Heart left ventricle (tissue), 16 donors: ENCODE results near the gene HRH2. TPM values are rescaled to one million over a fixed set of nuclear protein-coding genes. Genes with fewer than 3 reads are reported as not detected.

Experiments
- ATAC-seq, 4 donors: fragments of 200-7000 bp; cut with Tn5 transposase; one replicate each; pipeline ENCODE4 v1.9.1; 2020 to 2022; ENCODE audit warnings: moderate library complexity in 4 of 4, mild to moderate bottlenecking in 3 of 4, moderate number of reproducible peaks in 1 of 4
- DNase-seq, 5 donors: peaks; one replicate each; pipeline ENCODE4 v3.0.0-alpha.2; 2020
- H3K27ac ChIP-seq, 12 donors: fragments of 200-600 bp; sonication (generic) in 4 of 12; one replicate each; pipeline versions ENCODE4 v1.5.0 to v1.8.0; 2016 to 2022; ENCODE audit warnings: mild to moderate bottlenecking in 2 of 12
- H3K27me3 ChIP-seq, 9 donors: fragments of 200-600 bp; sonication (generic) in 2 of 9; one replicate each; pipeline versions ENCODE4 v1.5.1 to v1.8.0; 2016 to 2022; ENCODE audit warnings: mild to moderate bottlenecking in 3 of 9
- H3K36me3 ChIP-seq, 9 donors: fragments of 200-600 bp; sonication (generic) in 2 of 9; one replicate each; pipeline versions ENCODE4 v1.5.0 to v1.8.0; 2018 to 2022; ENCODE audit warnings: mild to moderate bottlenecking in 2 of 9
- H3K4me1 ChIP-seq, 12 donors: fragments of 200-600 bp; sonication (generic) in 4 of 12; one replicate each; pipeline versions ENCODE4 v1.5.0 to v1.8.0; 2016 to 2022; ENCODE audit warnings: mild to moderate bottlenecking in 3 of 12
- H3K4me3 ChIP-seq, 12 donors: fragments of 200-600 bp; sonication (generic) in 4 of 12; one replicate each; pipeline versions ENCODE4 v1.5.0 to v1.8.0; 2017 to 2022; ENCODE audit warnings: mild to moderate bottlenecking in 9 of 12, moderate library complexity in 4 of 12
- H3K9me3 ChIP-seq, 12 donors: fragments of 200-600 bp; sonication (generic) in 4 of 12; one replicate each; pipeline versions ENCODE4 v1.5.0 to v1.8.0; 2016 to 2022; ENCODE audit warnings: mild to moderate bottlenecking in 1 of 12
- CTCF ChIP-seq, 12 donors: fragments of 200-600 bp; sonication (generic) in 4 of 12; IDR thresholded peaks; one replicate each; pipeline versions ENCODE4 v1.5.0 to v1.8.0; 2018 to 2022; ENCODE audit warnings: antibody characterized with exemption in 12 of 12, mild to moderate bottlenecking in 5 of 12
- POLR2A ChIP-seq, 2 donors: fragments of 450-650 bp; IDR thresholded peaks; one replicate each; pipeline ENCODE4 v1.6.1; 2017; ENCODE audit warnings: antibody characterized with exemption in 2 of 2, mild to moderate bottlenecking in 2 of 2, moderate library complexity in 2 of 2
- WGBS, 4 donors: extraction: QIAGEN DNeasy Blood & Tissue Kit in 2 of 4; methylation state at CpG; one replicate each; pipeline versions ENCODE4 v1.1.5 to v1.1.7; 2013 to 2018; 5-methylcytosine and 5-hydroxymethylcytosine counted together
- intact Hi-C, 10 donors: fragments of 100-400 bp; cut with DNase I; formaldehyde crosslinking; loops; one replicate each; pipeline versions ENCODE4 v1.11.1 to v1.14.2; 2022
- polyA plus RNA-seq, 2 donors: library from polyadenylated mRNA; stranded (reverse); fragments of 200-250 nt; gene quantifications; one replicate each; pipeline ENCODE4 v1.2.3, GENCODE V29; 2013
- total RNA-seq, 9 donors: library from RNA; depleted of rRNA in 2 of 9; stranded (reverse); fragments of >200 nt in 2 of 9; fragmentation: NEBNext Ultra II Directional in 3 of 9; extraction: Animal tissue kit (Norgen Biotek cat#: 25700) in 3 of 9; gene quantifications; one replicate each; pipeline versions ENCODE4 v1.1.0 to v1.2.4, GENCODE V29; 2016 to 2023
- donor health status: ischemic (EF 13 %, LVEDD 7.1; RV severe dilation, severe dysfunction).
- donor health status: healthy with polysubstance abuse.
- donor health status: DM: no; HTN: yes; CAD: no.
- donor health status: DM: no; HTN: no; CAD: no.
- donor health status: ischemic (EF 25% LVEDD 6.9; RV normal size, moderate dysfunction).
- donor health status: ischemic (EF 25% LVEDD 5.7; RV mildly dilated, moderate dysfunction).
- donor health status: healthy.
- donor health status: DM: yes; HTN: yes; CAD: no.
- donor health status: ischemic (EF 35%, LVEDD 5.7; RV mildly dilated, moderate dysfunction).
- donor health status: nonischemic (EF 11% LVEDD 7.7; RV severe dilation, severe dysfunction).
- donor health status: DM: yes; HTN: yes; CAD: no.
- donor health status: PGD.
- donor health status: ischemic (EF 29% LVEDD 5.4; RV normal size, mild dysfunction).
- donor health status: nonischemic (EF 23%, LVEDD 6.1; RV moderate dilation, normal function).

The HRH2 gene
- total and polyA plus RNA-seq, 11 donors, result 26.0 to 66.0 (median 35.8) TPM

DNA sequence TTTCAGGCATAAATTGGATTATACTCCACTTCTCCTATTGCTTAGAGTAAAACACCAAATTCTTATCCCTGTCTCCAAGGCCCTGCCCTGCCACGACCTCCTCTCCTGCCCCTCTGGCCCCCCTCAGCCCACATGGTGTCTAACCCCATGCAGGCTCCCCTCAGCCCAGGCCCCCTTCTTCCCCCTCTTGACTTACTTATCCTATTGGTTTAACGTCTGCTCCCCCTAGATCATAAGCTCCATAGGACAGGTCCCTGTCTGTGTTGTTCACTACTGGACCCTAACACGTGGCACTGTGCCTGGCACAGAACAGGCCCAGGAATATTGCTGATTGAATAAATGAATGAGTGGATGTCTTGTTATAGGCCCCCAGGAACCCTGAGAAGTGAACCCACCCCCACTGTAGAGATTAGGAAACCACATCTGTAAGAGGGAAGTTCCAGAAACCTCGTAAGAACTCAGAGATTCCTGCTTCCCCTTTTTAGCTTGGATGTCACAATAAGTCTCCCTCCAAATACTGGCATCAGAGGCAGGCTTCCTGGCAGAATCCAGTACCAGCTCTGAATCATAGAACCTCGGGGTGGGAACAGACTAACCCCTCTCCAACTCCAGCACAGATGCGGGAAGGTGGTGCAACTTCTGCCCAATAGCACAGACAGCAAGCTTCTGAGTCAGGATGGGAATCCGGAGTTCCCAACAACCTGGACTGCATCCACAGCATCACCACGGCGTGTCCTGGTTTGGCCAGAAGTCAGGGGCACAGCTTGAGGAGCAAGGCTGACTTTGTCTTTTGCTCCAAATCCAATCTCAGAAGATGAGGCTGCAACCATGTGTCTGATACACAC, 31.5 kb downstream of the HRH2 start:
- Histone ChIP-seq H3K4me3 (no peak overlapping the region), H3K4me1 (peaks cover 0 to 75% (median 47%) of the 10 kb centered on the region in 12 donors), H3K9me3 (no peaks in the 10 kb centered on the region), H3K27me3 (no peaks in the 10 kb centered on the region), H3K27ac (peak overlapping the region in 11 of 12 donors; percentile 42 to 88 (median 77)), H3K36me3 (peaks cover 0 to 17% (median 0%) of the 10 kb centered on the region in 9 donors)
- intact Hi-C loops, result loop anchor here in 4 of 10 donors (2.0 to 10.0 kb wide), 3 partner anchors 95 to 117 kb away; no protein-coding TSS in a partner anchor
- WGBS, 4 donors, result 44 to 51% (median 49%) methylated on average over 8 to 9 of the region's 9 CpGs
- no peak for TF ChIP-seq CTCF (IDR thresholded peaks at IDR 0.05)
- TF ChIP-seq POLR2A (IDR thresholded peaks at IDR 0.05), result peak in 1 of 2 donors; percentile 23
- peak in 3 of 4 donors; percentile 5 to 58 (median 51) for ATAC-seq
- DNase-seq, result peak in 2 of 5 donors; percentile 63 to 91

DNA sequence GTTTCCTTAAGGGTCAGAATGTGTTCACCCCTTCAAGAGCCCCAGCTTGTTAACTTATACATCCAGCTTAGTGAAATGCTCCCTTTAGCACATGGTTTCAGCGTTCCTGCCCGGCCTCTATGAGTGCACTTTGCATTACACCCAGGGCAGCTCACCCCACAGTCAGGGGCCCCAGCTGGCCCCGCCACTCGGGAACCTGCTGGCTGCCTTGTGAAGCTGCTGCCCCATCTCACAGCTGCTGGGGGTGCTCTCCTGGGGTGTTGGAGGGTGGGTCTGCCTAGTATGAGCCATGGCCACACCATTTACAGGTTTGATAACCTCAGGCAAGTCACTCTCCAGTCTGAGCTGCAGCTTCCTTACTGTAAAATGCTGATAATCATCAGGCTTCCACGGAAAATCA, 32.2 kb downstream of the HRH2 start:
- H3K4me3 ChIP-seq, result no peak overlapping the region
- peaks cover 0 to 15% (median 0%) of the 10 kb centered on the region in 9 donors for H3K36me3 ChIP-seq
- peak overlapping the region in 9 of 12 donors; percentile 25 to 88 (median 81) for H3K27ac ChIP-seq
- no peaks in the 10 kb centered on the region for H3K9me3 ChIP-seq
- 53 to 63% (median 58%) methylated on average over 3 to 5 of the region's 5 CpGs for WGBS, 4 donors
- no peak for ATAC-seq
- no peaks in the 10 kb centered on the region for H3K27me3 ChIP-seq
- DNase-seq, result peak in 1 of 5 donors; percentile 25
- intact Hi-C loops, result no loop called here
- TF ChIP-seq POLR2A (IDR thresholded peaks at IDR 0.05) (no peak), CTCF (IDR thresholded peaks at IDR 0.05) (no peak)
- H3K4me1 ChIP-seq, result peaks cover 0 to 79% (median 51%) of the 10 kb centered on the region in 12 donors

DNA sequence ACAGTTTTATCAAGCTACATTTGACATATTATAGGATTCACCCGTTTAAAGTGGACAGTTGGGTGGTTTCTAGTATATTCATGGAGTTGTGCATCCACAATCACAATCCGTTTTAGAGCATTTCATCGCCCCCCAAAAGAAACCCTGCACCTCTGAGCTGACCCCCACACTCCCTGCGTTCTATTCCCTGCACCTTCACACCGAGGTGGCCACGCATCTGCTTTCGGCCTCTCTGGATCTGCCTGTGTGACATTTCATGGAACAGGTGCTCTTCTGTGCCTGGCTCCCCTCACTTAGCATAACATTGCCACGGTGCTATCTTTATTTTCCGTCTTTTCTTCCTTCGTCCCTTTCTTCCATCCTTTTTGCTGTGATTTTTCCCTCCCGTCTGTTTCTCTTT, 32.7 kb downstream of the HRH2 start:
- H3K4me3 ChIP-seq, result no peak overlapping the region
- peaks cover 0 to 85% (median 52%) of the 10 kb centered on the region in 12 donors for H3K4me1 ChIP-seq
- WGBS, 4 donors, result 81 to 84% (median 84%) methylated on average over 11 of the region's 11 CpGs
- intact Hi-C loops, result no loop called here
- no peak for TF ChIP-seq CTCF (IDR thresholded peaks at IDR 0.05)
- no peak for TF ChIP-seq POLR2A (IDR thresholded peaks at IDR 0.05)
- H3K9me3 ChIP-seq, result no peaks in the 10 kb centered on the region
- H3K27me3 ChIP-seq, result no peaks in the 10 kb centered on the region
- peak overlapping the region in 3 of 12 donors; percentile 20 to 86 (median 83) for H3K27ac ChIP-seq
- H3K36me3 ChIP-seq, result peaks cover 0 to 10% (median 0%) of the 10 kb centered on the region in 9 donors
- DNase-seq, result peak in 1 of 5 donors; percentile 4
- no peak for ATAC-seq

DNA sequence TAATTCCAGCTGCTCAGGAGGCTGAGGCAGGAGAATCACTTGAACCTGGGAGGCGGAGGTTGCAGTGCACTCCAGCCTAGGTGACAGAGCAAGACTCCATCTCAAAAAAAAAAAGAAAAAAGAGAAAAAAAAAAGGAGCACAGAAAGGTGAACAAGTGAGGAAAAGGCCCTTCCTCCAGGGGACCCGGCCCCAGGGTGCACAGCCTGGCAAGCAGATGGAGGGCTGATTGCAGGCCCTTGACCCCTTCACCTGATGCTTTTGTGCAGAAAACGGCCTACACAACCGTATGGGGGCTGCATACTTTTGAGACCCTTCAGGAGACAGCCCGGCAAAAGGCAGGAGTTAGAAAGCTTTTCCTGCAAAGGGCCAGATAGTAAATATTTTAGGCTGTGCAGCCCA, 33.9 kb downstream of the HRH2 start:
- Histone ChIP-seq H3K9me3 (no peaks in the 10 kb centered on the region), H3K27me3 (no peaks in the 10 kb centered on the region), H3K36me3 (no peaks in the 10 kb centered on the region), H3K27ac (peak overlapping the region in 3 of 12 donors; percentile 5 to 86 (median 83)), H3K4me3 (no peak overlapping the region), H3K4me1 (peaks cover 0 to 91% (median 44%) of the 10 kb centered on the region in 12 donors)
- intact Hi-C loops, result no loop called here
- peak in 1 of 5 donors; percentile 9 for DNase-seq
- ATAC-seq, result no peak
- 76 to 90% (median 87%) methylated on average over 5 of the region's 5 CpGs for WGBS, 4 donors
- TF ChIP-seq POLR2A (IDR thresholded peaks at IDR 0.05), result no peak
- TF ChIP-seq CTCF (IDR thresholded peaks at IDR 0.05), result no peak
